HL-60 (cell line): ENCODE measurements around the gene BANP.

Experiments used
- GABPA ChIP-seq: IDR thresholded peaks from 2 replicates; pipeline ENCODE4 v1.6.1; 2012; ENCODE audit warnings: low read depth
- REST ChIP-seq: IDR thresholded peaks from 2 replicates; pipeline ENCODE4 v1.6.1; 2012; ENCODE audit warnings: low read depth; ENCODE audit not compliant: insufficient replicate concordance
- SPI1 ChIP-seq: IDR thresholded peaks from 2 replicates; pipeline ENCODE4 v1.6.1; 2012; ENCODE audit warnings: low read depth, mild to moderate bottlenecking, borderline replicate concordance
- TF ChIP-seq, protein P1 (sequence below): IDR thresholded peaks from one replicate; pipeline ENCODE4 v1.5.1; 2011; ENCODE audit warnings: low read length, control low read depth, inconsistent platforms; ENCODE audit not compliant: insufficient read depth

DNA sequence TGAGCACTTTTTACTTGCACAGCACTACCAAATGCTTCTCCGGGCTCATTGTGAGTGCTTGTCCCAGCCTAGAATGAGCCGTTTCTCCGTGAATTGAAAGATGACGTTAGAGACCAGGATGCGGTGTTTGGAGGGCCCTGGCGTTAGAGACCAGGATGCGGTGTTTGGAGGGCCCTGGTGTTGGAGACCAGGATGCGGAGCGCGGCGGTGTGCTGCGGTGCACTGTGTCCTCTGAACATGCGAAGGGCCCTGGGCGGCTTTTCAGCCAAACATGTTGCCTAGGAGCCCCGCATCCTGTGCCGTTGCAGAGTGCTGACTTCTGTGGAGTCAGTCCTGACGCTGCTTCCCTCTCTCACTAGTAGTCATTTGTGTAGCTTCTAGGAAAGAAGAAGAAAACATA, 42.7 kb downstream of the BANP start:
- TF ChIP-seq REST (no peak), GABPA (no peak), SPI1 (no peak)
- TF ChIP-seq, protein P1, sequence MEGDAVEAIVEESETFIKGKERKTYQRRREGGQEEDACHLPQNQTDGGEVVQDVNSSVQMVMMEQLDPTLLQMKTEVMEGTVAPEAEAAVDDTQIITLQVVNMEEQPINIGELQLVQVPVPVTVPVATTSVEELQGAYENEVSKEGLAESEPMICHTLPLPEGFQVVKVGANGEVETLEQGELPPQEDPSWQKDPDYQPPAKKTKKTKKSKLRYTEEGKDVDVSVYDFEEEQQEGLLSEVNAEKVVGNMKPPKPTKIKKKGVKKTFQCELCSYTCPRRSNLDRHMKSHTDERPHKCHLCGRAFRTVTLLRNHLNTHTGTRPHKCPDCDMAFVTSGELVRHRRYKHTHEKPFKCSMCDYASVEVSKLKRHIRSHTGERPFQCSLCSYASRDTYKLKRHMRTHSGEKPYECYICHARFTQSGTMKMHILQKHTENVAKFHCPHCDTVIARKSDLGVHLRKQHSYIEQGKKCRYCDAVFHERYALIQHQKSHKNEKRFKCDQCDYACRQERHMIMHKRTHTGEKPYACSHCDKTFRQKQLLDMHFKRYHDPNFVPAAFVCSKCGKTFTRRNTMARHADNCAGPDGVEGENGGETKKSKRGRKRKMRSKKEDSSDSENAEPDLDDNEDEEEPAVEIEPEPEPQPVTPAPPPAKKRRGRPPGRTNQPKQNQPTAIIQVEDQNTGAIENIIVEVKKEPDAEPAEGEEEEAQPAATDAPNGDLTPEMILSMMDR: no peak
